ENCODE data around the gene TXNDC9.
A peak's percentile ranks its signal among the peaks of the same experiment; 100 is the strongest.
"Not testable (repeated sequence)": the region's sequence is repeated elsewhere in the genome, so short reads cannot be mapped to it uniquely, and the experiment has no call there.

The TXNDC9 gene, protein sequence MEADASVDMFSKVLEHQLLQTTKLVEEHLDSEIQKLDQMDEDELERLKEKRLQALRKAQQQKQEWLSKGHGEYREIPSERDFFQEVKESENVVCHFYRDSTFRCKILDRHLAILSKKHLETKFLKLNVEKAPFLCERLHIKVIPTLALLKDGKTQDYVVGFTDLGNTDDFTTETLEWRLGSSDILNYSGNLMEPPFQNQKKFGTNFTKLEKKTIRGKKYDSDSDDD

DNA sequence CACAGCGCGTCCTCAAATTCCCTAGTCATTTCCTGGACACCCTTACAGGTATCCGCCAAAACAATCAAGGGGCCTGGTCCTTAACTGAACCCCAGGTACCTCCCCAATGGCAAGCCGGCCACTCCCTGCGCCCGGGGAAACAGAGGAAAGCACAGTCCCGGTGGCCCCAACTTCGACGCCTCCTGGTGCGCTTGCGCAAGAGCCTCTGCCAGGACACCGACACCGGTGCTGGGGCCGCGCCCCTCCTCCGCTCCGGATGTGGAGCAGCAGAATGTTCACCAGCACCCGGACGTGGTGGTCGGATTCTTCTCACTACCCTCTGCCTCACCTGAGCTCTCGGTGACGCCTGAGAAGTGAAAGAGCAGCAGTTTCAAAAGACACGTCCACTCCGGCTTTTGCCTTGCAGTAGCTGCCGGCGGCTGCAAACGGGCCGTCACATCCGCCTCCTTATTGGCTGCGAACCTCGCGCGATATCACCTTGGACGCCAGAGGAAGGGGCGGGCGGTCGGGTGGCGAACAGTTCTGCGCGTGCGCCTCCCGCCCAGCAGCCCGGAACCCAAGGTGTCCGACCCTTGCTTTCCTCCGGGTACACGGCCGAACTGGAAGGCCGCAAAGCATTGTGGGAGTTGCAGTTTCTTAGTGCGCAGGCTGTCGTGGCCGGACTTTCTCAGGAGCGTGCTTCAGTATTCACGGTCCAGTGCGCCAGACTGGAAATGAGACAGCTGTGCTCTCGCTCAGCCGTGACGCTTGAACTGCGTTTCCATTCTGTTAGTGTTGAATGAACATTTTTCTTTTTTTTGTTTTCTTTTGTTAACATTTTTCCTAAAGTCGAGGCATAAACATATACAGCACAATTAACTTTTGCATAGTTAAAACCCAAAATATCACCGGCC lies at the start of gene TXNDC9:
Gene TXNDC9 (minus strand): TSS at position 423 of the 893 bp plus-strand sequence. CDS start 3,123 bp downstream, outside the sequence.
- FAIRE-seq (peak; percentile 96), DNase-seq (ENCODE audit: extremely low spot score, insufficient read length, low read depth) (peak; percentile 95)

DNA sequence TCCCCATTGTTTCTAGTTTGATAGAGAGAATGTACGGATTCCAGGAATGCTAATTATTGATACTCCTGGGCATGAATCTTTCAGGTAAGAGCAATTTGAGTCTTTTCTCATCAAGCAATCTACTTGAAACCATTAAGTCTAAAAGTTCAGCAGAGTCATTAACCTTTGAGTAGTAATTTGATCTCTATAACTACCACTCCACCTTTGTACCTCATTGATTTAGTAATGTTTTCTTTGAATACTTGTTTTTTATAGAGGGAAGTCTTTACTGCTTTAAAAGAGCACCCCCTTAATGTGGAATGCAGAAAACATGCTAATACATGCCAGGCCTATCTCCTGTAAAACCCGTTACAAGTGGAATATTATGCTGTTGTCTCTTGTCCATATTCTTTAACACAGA lies 46.0 kb upstream of the TXNDC9 start:
- DNase-seq (ENCODE audit: extremely low spot score, insufficient read length, low read depth) (no peak), FAIRE-seq (no peak)

DNA sequence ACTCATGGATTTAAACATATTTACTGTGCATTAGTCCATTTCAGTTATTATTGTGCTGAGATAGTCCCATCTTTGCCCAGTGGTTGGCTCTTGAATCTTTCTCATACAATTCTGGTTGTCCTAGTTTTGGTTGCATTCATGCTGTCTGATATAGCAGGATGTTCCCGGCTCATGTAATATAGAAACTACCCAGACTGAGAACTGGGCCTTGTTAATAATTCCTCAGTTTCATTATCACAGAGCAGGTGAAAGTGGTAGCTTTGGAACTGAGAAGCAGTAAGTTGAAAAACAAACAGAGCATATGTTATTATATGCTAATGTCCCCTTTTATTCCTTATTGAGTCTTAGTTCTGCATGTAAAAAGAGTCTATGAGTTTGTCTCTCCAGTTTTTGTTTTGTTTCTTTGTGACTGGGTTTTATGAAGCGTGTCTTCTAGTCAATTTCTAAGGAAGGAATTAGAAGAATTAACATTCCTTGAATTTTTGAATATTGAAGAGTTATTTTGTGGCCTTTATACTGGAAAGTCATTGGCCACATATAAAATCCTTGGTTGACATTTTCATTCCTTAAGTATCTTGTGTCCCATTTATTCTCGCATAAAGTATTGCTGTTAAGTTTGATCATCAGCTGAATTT lies 44.4 kb upstream of the TXNDC9 start:
- no peak for DNase-seq (ENCODE audit: extremely low spot score, insufficient read length, low read depth)
- peak; percentile 74 for FAIRE-seq

DNA sequence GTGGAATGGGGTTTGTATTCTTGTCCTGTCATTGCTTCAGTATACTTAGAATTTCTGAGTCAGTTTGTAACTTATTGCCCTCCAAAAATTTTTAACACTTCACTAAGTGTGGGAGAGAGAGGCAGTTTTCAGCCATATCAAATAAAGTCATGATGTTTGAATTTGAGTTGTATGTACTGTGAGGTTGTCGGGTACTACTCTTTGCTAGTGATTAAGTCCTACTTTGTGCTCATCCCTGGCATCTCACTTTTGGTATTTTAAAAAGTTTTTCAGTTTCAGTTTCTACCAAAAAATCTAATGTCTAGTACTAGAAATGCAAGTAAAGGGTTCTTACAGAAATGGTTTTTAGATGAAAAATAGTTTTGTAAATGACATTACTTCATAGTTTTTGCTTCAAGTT lies 41.7 kb upstream of the TXNDC9 start:
- DNase-seq (ENCODE audit: extremely low spot score, insufficient read length, low read depth) (no peak), FAIRE-seq (no peak)

DNA sequence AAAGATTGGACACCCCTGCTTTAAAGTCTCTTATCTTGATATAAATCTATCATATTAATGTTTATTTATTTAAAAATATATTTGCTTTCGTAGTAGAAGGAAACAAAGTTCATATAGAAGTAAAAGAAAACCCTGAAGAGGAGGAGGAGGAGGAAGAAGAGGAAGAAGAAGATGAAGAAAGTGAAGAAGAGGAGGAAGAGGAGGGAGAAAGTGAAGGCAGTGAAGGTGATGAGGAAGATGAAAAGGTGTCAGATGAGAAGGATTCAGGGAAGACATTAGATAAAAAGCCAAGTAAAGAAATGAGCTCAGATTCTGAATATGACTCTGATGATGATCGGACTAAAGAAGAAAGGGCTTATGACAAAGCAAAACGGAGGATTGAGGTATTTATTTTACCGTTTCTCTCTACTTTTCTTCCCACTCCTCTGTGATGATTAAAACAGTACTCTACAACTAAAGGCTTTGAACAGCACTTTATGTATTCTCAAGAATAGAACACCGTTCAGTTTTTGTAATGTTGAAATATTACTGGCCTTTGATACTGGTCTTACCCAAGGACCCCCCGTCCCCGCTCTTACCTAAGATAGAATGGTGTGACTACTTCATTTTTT lies 40.2 kb upstream of the TXNDC9 start:
- DNase-seq (ENCODE audit: extremely low spot score, insufficient read length, low read depth) (no peak), FAIRE-seq (peak; percentile 31)

DNA sequence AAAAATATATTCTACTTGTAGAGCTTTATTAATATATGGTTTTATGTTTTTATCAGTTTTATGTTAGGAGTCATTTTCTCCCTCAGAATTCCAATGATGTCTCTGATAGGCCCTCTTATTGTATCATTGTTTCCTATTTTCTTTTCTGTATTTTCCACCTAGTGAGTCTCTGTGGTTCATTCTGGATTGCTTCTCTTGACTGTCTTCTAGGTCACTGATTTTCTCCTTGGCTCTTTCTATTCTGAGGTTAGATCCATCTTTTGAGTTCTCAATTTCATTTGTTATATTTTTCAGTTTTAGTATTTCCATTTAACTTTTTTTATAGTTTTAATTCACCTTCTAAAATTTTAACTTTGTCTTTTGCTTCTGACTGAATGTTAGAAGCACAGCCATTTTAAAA lies 38.6 kb upstream of the TXNDC9 start:
- peak; percentile 26 for FAIRE-seq

DNA sequence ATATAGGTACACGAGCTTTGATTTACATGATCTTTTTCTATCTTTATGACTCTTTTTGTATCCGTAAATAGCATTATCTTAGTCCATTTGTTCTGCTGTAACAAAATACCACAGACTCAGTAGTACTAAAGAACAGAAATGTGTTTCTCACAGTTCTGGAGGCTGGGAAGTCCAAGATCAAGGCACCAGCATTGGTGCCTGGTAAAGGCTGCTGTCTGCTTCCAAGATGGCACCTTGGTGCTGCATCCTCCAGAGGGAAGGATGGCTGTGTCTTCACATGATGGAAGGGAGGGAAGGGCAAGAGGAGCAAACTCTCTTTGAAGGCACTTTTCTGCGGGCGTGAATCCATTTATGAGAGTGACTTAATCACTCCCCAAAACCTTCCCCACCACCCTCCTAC lies 37.0 kb upstream of the TXNDC9 start:
- FAIRE-seq (no peak), DNase-seq (ENCODE audit: extremely low spot score, insufficient read length, low read depth) (no peak)

More for the DNA sequence above, 38.6 kb upstream of the TXNDC9 start:
- no peak for DNase-seq (ENCODE audit: extremely low spot score, insufficient read length, low read depth)

DNA sequence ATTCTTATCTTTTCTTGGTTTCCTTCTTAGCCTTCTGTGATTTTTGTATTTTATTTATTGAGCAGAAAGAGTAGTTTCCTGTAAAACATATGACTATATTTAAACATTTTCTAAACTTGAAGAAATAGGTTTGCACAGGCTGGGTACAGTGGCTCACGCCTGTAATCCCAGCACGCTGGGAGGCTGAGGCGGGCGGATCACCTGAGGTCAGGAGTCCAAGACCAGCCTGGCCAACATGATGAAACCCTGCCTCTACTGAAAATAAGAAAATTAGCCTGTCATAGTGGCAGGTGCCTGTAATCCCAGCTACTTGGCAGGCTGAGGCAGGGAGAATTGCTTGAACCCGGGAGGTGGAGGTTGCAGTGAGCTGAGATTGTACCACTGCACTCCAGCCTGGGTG lies 32.7 kb upstream of the TXNDC9 start:
- DNase-seq (ENCODE audit: extremely low spot score, insufficient read length, low read depth); FAIRE-seq: not testable (repeated sequence)

DNA sequence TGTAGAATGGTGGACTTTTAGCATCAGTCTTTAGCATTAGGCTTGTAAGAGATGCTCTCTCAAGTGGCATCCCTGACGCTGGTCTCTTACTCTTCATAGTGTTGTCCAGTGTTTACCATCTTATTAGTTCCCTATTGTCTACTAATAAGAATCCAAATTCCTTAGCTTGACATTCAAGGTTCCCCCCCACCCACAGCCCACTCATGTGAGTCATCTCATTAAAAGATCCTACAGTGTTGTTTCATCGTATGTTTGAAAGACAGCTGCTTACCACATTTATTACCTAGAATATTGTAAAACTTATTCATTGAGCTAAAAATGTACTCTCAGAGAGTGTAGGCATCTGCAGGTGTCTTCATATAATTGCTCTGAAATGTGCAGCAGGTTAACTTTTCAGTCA lies 29.5 kb upstream of the TXNDC9 start:
- no peak for DNase-seq (ENCODE audit: extremely low spot score, insufficient read length, low read depth)
- no peak for FAIRE-seq

DNA sequence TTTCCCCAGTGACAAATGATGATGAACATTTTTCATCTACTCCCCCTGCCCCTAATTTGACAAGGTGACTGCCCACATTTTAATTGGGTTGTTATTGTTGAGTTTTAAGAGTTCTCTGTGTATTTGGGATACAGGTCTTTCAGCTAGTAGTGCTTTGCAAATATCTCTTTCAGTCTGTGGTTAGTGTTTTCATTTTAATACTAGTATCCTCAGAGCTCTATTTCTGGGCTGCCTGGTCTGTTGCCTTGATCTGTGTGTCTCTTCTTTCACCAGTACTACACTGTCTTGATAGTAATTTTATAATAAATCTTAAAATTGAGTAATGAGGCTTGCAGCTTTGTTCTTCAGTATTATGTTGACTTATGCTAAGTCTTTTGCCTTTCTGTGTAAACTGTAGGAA lies 20.7 kb upstream of the TXNDC9 start:
- FAIRE-seq: peak; percentile 44

DNA sequence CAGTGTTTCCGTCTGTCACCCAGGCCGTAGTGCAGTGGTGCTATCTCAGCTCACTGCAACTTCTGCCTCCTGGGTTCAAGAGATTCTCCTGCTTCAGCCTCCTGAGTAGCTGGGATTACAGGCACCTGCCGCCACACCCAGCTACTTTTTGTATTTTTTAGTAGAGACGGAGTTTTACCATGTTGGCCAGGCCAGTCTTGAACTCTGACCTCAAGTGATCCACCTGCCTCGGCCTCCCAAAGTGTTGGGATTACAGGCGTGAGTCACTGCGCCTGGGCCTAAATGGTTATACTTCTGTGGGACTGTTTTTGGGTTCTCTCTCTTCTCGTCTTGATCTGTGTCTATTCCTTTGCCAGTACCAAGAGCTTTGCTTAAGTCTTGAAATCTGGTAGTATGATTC lies 18.7 kb upstream of the TXNDC9 start:
- FAIRE-seq; DNase-seq (ENCODE audit: extremely low spot score, insufficient read length, low read depth): not testable (repeated sequence)

More for the DNA sequence above, 20.7 kb upstream of the TXNDC9 start:
- no peak for DNase-seq (ENCODE audit: extremely low spot score, insufficient read length, low read depth)

DNA sequence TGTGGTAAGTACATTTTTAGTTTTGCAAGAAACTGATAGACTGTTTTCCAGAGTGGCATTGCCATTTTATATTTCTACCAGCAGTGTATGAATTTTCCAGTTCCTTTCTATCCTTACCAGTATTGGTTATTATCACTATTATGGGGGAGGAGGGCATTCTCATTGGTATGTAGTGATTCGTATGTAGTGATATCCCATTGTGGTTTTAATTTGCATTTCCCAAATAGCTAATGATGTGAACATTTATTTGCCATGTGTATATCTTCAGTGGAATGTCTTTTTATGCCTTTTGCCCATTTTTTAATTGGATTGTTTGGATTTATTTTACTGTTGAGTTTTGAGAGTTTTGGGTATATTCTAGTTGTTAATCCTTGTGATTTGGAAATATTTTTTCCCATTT lies 17.9 kb upstream of the TXNDC9 start:
- no peak for FAIRE-seq
- DNase-seq (ENCODE audit: extremely low spot score, insufficient read length, low read depth): no peak

DNA sequence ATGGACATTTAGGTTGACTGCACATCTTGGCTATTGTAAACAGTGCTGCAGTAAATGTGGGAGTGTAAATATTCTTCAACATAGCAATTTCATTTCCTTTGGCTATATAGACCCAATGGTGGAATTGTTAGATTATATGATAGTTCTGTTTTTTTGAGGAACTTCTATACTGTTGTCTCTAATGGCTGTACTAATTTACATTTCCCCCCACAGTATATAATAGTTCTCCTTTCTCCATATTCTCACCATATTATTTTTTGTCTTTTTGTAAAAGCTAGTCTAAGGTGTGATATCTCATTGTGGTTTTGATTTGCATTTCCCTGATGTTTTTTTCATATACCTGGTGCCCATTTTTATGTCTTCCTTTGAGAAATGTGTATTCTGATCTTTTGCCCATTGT lies 14.1 kb upstream of the TXNDC9 start:
- FAIRE-seq (no peak), DNase-seq (ENCODE audit: extremely low spot score, insufficient read length, low read depth) (no peak)

DNA sequence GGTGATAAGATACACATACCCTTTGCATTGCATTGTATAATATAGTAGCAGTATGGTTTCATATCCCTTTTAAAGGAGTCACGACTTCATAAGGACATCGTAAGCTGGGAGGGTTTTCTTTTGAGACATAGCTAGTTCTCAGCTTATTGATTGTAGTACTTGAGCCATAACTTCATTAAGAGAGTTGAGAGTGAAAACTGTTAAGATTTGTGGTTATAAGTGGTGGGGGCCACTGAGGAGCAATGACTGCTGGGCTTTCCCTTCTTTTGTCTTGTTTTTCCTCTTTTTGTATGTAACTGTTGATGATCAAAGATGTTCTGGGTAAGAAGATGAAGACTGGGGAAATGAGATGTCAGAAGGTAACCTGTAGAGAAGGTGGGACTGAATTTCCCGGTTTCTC lies 12.0 kb upstream of the TXNDC9 start:
- FAIRE-seq: no peak
- no peak for DNase-seq (ENCODE audit: extremely low spot score, insufficient read length, low read depth)

DNA sequence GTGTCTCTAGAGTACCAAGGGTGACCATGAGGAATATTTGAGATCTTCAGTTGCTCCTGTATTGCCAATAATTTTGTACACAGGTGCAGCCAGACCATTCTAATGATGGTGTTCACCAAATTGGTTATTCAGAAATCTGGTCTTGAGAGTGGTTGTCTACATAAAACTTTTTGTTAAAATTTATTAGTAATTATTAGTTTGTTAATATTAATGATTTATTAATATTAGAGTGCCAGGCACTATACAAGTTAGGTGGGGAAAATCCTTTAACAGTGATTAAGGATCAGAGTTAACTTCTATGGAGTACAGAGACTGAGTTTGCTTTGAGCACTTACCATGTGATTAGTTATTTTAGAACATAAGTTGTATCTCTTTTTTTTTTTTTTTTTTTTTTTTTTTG lies 10.1 kb upstream of the TXNDC9 start:
- no peak for DNase-seq (ENCODE audit: extremely low spot score, insufficient read length, low read depth)
- FAIRE-seq: no peak

DNA sequence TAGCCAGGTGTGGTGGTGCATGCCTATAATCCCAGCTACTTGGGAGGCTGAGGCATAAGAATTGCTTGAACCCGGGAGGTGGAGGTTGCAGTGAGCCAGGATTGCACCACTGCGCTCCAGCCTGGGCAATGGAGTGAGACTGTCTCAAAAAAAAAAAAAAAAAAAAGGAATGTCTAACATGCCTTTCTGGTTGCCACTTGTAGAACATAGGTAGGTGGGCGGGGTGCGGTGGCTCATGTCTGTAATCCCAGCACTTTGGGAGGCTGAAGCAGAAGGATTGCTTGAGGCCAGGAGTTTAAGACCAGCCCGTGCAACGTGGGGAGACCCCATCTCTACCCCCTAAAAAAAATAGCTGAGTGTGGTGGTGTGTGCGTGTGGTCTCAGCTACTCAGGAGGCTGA lies 9.3 kb upstream of the TXNDC9 start:
- DNase-seq (ENCODE audit: extremely low spot score, insufficient read length, low read depth); FAIRE-seq: not testable (repeated sequence)

DNA sequence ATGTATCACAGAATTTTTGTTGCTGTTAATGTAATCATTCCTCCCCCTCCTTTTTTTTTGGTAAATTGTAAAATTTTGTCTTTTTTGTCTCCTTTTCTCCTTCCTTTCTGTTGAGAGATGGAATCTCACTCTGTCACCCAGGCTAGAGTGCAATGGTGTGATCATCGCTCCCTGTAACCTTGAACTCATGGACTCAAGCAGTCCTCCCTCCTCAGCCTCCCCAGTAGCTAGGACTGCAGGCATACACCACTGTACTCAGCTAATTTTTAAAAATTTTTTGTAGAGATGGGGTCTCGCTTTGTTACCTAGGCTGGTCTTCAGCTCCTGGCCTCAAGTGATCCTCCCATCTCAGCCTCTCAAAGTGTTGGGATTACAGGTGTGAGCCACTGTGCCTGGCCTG lies 6.4 kb upstream of the TXNDC9 start:
- FAIRE-seq: no peak
- DNase-seq (ENCODE audit: extremely low spot score, insufficient read length, low read depth): no peak

DNA sequence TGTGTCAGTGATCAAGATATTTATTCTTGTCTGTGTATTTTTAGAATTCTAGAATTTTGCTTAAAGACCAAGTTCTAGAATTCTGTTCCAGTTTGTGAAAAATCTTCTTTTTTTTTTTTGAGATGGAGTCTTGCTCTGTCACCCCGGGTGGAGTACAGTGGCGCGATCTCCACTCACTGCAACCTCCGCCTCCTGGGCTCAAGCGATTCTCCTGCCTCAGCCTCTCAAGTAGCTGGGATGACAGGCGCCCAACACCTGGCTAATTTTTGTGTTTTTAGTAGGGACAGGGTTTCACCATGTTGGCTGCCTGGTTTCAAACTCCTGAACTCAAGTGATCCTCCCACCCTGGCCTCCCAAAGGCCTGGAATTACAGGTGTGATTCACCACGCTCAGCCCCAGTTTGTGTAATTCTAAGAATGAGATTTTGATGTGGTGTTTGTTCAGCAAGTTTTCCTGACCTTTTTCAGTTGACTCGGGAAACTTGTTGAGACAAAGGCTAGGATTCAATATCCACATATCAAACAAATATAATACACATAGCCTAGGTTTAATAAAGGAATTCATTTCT lies 4.6 kb upstream of the TXNDC9 start:
- DNase-seq (ENCODE audit: extremely low spot score, insufficient read length, low read depth): no peak
- FAIRE-seq: no peak

DNA sequence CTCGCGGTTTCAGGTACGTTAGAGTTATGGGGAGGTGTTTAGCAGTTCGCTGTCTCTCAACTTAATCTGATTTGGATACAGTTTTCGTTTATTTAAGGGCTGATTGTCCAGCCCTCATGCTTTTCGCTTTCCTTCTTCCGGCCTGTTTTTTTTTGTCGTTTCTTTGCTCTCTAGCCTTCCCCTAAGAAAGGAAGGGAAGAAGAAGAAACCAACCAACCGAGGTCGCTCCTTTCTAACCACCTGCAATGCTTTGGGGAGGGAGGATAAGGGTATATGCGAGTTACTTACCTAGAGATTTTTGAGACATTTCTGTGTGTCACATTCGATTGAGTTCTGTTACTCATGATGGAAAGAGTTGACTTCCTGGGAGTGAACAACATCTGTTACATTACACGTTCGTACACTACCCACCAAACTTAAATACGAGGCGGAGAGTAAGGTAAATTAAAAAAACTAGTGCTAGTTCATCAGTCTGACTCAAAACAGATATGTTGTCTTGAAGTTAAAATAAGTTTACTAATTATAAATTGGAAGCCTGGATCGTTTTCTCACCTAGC lies 2.0 kb upstream of the TXNDC9 start:
- FAIRE-seq: peak; percentile 51
- no peak for DNase-seq (ENCODE audit: extremely low spot score, insufficient read length, low read depth)
